Transverse colon (tissue), 4 donors: Measurements from ENCODE around the gene PSG1. TPM values are rescaled to one million over a fixed set of nuclear protein-coding genes. Genes with fewer than 3 reads are reported as not detected.
A peak's percentile ranks its signal among the peaks of the same experiment; 100 is the strongest.
"Not testable (repeated sequence)": the region's sequence is repeated elsewhere in the genome, so short reads cannot be mapped to it uniquely, and the experiment has no call there.

Experiments used
- DNase-seq: peaks from one replicate; pipeline ENCODE4 v3.0.0-alpha.2; 2019
- H3K27ac ChIP-seq, 4 donors: fragments of 200-600 bp; sonication (generic); 2 replicates each; pipeline ENCODE4 v1.5.1; 2016 to 2018; ENCODE audit warnings: inconsistent platforms in 4 of 4
- H3K27me3 ChIP-seq: fragments of 200-600 bp; sonication (generic); 2 replicates; pipeline ENCODE4 v1.5.1; 2017; ENCODE audit warnings: inconsistent platforms
- H3K36me3 ChIP-seq, 4 donors: fragments of 200-600 bp; sonication (generic); 2 replicates each; pipeline ENCODE4 v1.5.1; 2017 to 2019; ENCODE audit warnings: inconsistent platforms in 4 of 4
- H3K4me1 ChIP-seq, 4 donors: fragments of 200-600 bp; sonication (generic); 2 replicates each; pipeline ENCODE4 v1.5.1; 2017 to 2020; ENCODE audit warnings: inconsistent platforms in 4 of 4
- H3K4me3 ChIP-seq, 4 donors: fragments of 200-600 bp; sonication (generic); 1 replicate in 1 of 4; 2 replicates in 3 of 4; pipeline versions ENCODE4 v1.5.1 to v1.6.1; 2017 to 2019; ENCODE audit warnings: inconsistent platforms in 4 of 4
- H3K9me3 ChIP-seq, 2 donors: fragments of 200-600 bp; sonication (generic); 2 replicates each; pipeline ENCODE4 v1.5.1; 2017 to 2019; ENCODE audit warnings: inconsistent platforms in 2 of 2
- CTCF ChIP-seq, 5 experiments: fragments of 200-600 bp in 3 of 5; fragments of 450-650 bp in 2 of 5; sonication (generic) in 3 of 5; IDR thresholded peaks; 1 replicate in 2 of 5; 2 replicates in 3 of 5; pipeline ENCODE4 v1.5.1; 2016 to 2017; ENCODE audit warnings: antibody characterized with exemption in 5 of 5, inconsistent platforms in 3 of 5, mild to moderate bottlenecking in 2 of 5, moderate library complexity in 1 of 5
- EP300 ChIP-seq: sonication (generic); formaldehyde crosslinking; IDR thresholded peaks from one replicate; pipeline ENCODE4 v1.6.1; 2017; ENCODE audit warnings: antibody characterized with exemption, low read depth
- POLR2A ChIP-seq: fragments of 450-650 bp; IDR thresholded peaks from one replicate; pipeline ENCODE4 v1.6.1; 2016; ENCODE audit warnings: antibody characterized with exemption, mild to moderate bottlenecking, moderate library complexity
- POLR2AphosphoS5 ChIP-seq, 3 donors: sonication (generic); formaldehyde crosslinking; IDR thresholded peaks; one replicate each; pipeline ENCODE4 v1.6.1; 2016; ENCODE audit warnings: antibody characterized with exemption in 3 of 3
- WGBS, 2 donors: methylation state at CpG; one replicate each; pipeline ENCODE4 v1.1.5; 2018; ENCODE audit warnings: low coverage in 1 of 2; 5-methylcytosine and 5-hydroxymethylcytosine counted together
- in situ Hi-C, 4 donors: fragments of 200-750 bp; cut with MboI; loops; one replicate each; pipeline versions ENCODE4 v1.15.0 to v1.15.1; 2017; ENCODE audit warnings: low sequenced_read_pairs in 3 of 4, low pct_ligation_motif_present in 1 of 4, low pct_unique_long_range_greater_than_20kb in 1 of 4
- intact Hi-C: fragments of 100-400 bp; cut with DNase I; formaldehyde crosslinking; loops from one replicate; pipeline ENCODE4 v1.15.1; 2023; ENCODE audit warnings: low total_unique reads
- total RNA-seq, 4 donors: library from RNA; depleted of rRNA; stranded (reverse); fragments of >200 nt; gene quantifications; one replicate each; pipeline ENCODE4 v1.1.0, GENCODE V29; 2016

The PSG1 gene
- total RNA-seq, 4 donors from 2014 or later = not detected

- H3K9me3 ChIP-seq = no peaks in the 10 kb centered on the region
- intact Hi-C loops (no loop called here), in situ Hi-C loops (no loop called here)
- DNase-seq = no peak
- TF ChIP-seq POLR2AphosphoS5 (IDR thresholded peaks at IDR 0.05) = no peak
- no peak for TF ChIP-seq CTCF (IDR thresholded peaks at IDR 0.05)
- no peak for TF ChIP-seq POLR2A
- no peak for TF ChIP-seq EP300
- H3K4me1 ChIP-seq = no peaks in the 10 kb centered on the region
- H3K27ac ChIP-seq = no peak overlapping the region
- no peak overlapping the region for H3K4me3 ChIP-seq
- 64 to 86% methylated on average over 1 to 3 of the region's 3 CpGs for WGBS, 2 donors
- no peaks in the 10 kb centered on the region for H3K27me3 ChIP-seq
- H3K36me3 ChIP-seq = no peaks in the 10 kb centered on the region
Measured at GRCh38 chr19:42872608-42873007, 6.9 kb downstream of the PSG1 start.

- no peaks in the 10 kb centered on the region for H3K9me3 ChIP-seq
- no peak overlapping the region for H3K4me3 ChIP-seq
- in situ Hi-C loops = no loop called here
- intact Hi-C loops = no loop called here
- no peaks in the 10 kb centered on the region for H3K4me1 ChIP-seq
- no peaks in the 10 kb centered on the region for H3K36me3 ChIP-seq
- no peak overlapping the region for H3K27ac ChIP-seq
- TF ChIP-seq CTCF (IDR thresholded peaks at IDR 0.05) (no peak), EP300 (no peak), POLR2A (no peak), POLR2AphosphoS5 (IDR thresholded peaks at IDR 0.05) (no peak)
- no peaks in the 10 kb centered on the region for H3K27me3 ChIP-seq
- DNase-seq = no peak
- WGBS, 2 donors = 66 to 68% methylated on average over 5 of the region's 5 CpGs
Measured at GRCh38 chr19:42857544-42857867, 22.0 kb downstream of the PSG1 start.

- H3K9me3 ChIP-seq, H3K4me3 ChIP-seq, H3K27ac ChIP-seq, H3K36me3 ChIP-seq, H3K27me3 ChIP-seq, intact Hi-C loops, in situ Hi-C loops, DNase-seq, H3K4me1 ChIP-seq: not testable (repeated sequence)
- TF ChIP-seq CTCF (IDR thresholded peaks at IDR 0.05) = peak in 4 of 5 experiments; percentile 17 to 42 (median 26)
- 68 to 75% methylated on average over 8 to 19 of the region's 19 CpGs for WGBS, 2 donors
Measured at GRCh38 chr19:42856866-42857543, 22.5 kb downstream of the PSG1 start.

- H3K36me3 ChIP-seq, in situ Hi-C loops, intact Hi-C loops, H3K27me3 ChIP-seq, H3K27ac ChIP-seq, DNase-seq, H3K4me3 ChIP-seq, H3K4me1 ChIP-seq, H3K9me3 ChIP-seq: not testable (repeated sequence)
- WGBS, 2 donors = 75 to 100% methylated on average over 1 to 3 of the region's 3 CpGs
Measured at GRCh38 chr19:42854745-42855144, 24.8 kb downstream of the PSG1 start.

GRCh38 chr19:42853231-42853630 is 26.3 kb downstream of the PSG1 start:
- DNase-seq, H3K9me3 ChIP-seq, H3K4me3 ChIP-seq, H3K36me3 ChIP-seq, H3K27ac ChIP-seq, intact Hi-C loops, H3K4me1 ChIP-seq, in situ Hi-C loops, H3K27me3 ChIP-seq: not testable (repeated sequence)
- 78 to 92% methylated on average over 1 of the region's 1 CpG for WGBS, 2 donors

- H3K36me3 ChIP-seq, in situ Hi-C loops, H3K27ac ChIP-seq: not testable (repeated sequence)
Measured at GRCh38 chr19:42852821-42853220, 26.7 kb downstream of the PSG1 start.

GRCh38 chr19:42851718-42852280 is 27.7 kb downstream of the PSG1 start:
- H3K4me3 ChIP-seq, in situ Hi-C loops, DNase-seq, H3K36me3 ChIP-seq, H3K27me3 ChIP-seq, intact Hi-C loops, H3K9me3 ChIP-seq, H3K4me1 ChIP-seq: not testable (repeated sequence)
- H3K27ac ChIP-seq = peak overlapping the region in 2 of 4 donors; percentile 20 to 53
- 41% methylated on average over 1 of the region's 1 CpG; no CpG with 5 or more reads in 1 of the 2 donors for WGBS, 2 donors

More at GRCh38 chr19:42852821-42853220, 26.7 kb downstream of the PSG1 start:
- DNase-seq, H3K4me3 ChIP-seq, H3K27me3 ChIP-seq, intact Hi-C loops, H3K9me3 ChIP-seq, H3K4me1 ChIP-seq: not testable (repeated sequence)
